HG02588 (cell line): Measurements from ENCODE around the gene TMEM168.

ENCODE experiments used
- ATAC-seq: cut with Tn5 transposase; IDR thresholded peaks from one replicate; pipeline ENCODE4 v1.9.1; 2021; ENCODE audit warnings: mild to moderate bottlenecking, moderate library complexity; ENCODE audit not compliant: unreplicated experiment

The TMEM168 gene

GRCh38 chr7:112723416-112723815 is 66.8 kb downstream of the TMEM168 start:
- ATAC-seq, result no peak

DNA sequence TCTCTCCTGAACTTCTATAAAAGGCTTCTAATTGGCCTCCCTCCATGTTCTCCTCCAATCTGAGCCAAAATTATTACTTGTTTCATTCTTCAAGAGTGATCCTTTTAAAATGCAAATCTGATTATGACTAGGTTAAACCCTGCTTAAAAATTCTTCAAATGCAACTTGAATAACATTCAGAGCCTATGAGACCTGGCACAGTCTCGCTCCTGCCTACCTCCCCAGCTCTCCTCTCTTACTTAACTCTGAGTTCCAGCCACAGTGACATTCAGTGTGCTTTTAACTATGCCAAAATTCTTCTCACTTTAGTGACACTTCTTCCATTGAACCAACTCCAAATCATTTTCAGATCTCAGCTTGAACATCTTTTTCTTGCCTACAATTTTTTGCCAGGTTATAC is 68.8 kb downstream of the TMEM168 start:
- ATAC-seq, result no peak

DNA sequence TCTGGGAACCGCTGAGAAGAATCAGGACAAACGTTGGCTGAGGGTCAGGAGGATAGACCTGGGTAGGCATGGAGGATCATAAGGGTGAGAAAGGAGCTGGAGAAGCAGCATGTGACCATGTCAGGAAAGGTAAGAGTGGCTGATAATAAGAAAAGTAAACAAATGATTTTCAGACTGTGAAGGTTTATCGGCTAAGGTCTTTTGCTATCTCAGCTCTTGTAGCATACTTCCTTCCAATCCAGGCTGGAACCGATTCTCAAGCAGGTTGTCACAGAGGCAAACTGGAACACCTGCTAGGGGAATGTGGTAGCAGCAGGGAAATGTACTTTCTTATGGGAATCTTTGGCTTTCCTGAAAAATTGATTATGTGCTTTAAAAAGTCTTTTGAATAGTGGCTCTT is 74.7 kb downstream of the TMEM168 start:
- no peak for ATAC-seq

DNA sequence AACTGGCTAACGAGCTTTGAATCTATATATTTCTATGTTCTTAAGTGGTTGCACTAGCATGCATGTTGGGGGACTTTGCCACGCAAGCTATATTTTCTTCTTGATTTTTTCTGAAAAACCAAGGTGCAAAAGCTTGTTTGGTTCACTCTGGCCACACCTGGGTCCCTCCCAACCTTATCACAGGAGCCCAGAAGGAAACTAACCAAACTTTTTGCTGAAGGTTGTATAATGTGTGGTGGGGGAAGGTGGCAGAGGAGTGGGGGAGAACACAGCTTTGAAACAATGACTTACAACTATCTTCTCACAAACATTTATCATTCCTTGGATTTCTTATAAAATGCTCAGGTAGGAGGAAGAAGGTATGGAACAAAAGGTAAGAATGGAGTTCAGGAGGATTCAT is 75.3 kb downstream of the TMEM168 start:
- no peak for ATAC-seq
